NOMO-1 (cell line): ENCODE results near the gene KLHDC3.

Experiments
- DNase-seq, 2 experiments: peaks; one replicate each; lab custom pipeline; 2025; ENCODE audit not compliant: unreplicated experiment in 2 of 2; lab: John Stamatoyannopoulos, UW

KLHDC3 gene

DNA sequence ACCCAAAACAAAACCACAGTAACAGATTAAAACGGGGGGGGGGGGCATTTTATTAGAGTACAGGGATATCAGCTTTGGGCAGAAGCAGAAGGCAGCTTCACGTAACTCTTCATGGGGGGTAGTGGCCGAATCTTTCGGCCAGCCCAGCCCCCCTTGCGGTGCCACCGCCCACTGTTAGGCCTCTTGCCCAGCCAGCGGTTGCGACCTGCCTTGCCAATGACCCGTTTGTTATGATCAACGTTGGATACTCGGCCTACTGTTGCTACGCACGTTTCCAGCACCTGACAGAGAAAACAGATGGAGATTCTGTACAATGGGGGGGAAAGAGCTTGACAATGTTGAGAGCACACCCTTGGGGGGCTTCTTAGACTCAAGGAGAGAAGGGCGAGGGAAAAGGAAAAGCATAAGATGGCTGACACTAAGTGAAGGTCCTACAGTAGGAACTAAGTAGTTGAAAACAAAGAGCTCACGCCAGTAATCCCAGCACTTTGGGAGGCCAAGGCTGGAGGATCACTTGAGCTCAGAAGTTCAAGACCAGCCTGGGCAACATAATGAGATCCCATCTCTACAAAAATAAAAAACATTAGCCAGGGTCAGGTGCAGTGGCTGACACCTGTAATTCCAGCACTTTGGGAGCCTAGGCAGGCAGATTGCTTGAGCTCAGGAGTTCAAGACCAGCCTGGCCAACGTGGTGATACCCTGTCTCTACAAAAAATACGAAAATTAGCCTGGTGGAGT is 40.3 kb downstream of the KLHDC3 start:
- DNase-seq, result no peak

DNA sequence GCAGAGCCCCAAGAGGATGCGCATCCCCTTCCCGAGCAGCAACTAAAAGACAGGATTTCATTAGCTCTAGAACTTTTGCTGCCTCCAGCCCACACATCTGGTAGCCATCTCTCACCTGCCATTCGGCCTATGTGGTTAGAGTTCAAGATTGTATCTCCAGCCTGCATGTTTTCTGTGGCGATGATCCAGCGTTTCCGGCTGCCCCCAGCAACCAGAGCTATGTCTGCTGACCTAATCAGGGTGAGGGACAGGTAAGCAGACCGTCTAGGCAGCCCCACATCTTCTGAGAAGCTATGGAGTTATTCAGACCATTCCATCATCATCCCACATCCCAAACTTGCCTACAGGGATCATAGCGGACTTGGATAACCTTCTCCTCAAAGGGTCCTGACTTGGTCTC is 41.9 kb downstream of the KLHDC3 start:
- DNase-seq, result no peak

DNA sequence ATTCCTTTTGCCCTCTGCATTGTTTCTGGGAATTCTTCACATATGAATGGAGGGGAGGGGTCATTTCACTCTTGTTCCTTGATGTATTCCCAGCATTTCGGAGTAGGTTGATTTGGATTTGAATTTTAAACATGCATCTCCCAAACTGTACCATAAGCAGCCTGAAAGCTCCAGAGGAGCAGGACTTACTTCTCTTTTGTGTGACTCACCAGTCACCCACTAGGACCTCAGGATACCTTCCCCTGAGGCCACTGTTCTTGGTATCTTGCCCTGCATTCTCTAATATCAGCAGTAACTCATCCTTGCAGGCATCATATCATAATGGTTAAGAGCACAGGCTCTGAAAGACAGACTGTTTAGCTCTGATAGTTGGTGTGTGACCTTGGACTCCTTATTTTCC is 44.5 kb downstream of the KLHDC3 start:
- peak in 1 of 2 experiments; percentile 14 for DNase-seq

DNA sequence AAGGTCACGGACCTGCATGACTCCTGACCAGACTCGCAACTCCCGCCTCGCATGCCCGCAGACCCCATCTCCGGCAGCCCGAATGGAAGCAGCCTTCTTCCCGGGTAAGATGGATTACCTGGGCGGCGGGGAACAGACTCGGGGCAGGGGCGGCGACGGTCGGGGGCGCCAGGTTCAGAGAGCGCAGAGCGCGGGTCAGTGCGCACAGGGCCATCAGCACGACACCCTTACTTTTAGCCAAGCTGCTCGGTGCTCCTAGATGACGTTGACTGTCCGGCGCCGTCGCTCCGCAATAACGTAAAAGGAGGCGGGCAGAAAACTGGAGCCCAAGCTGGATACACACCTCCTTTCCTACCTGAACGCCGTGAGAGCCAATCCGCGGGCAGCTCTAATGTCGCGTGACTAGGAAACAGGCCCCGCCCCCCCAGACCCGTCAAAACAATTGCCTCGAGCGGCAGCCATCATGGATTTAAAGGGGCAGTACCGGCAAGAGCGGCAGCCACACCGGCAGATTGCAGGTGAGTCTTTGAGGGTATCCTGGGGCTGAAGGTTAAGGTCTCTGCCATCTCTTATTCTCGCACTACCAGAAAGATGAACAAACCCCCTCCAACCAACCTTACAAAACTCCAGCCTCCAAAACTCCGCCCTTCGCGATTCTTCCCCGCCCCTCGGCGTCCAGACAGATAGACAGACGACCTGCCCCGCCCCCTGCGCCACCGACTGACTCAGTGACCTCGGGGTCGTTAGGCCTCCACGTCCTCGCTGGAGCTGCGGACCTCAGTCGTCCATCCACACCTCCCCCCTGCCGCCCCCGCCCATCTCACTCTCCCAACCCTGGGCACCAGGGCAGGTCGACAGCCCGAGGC is 45.4 kb downstream of the KLHDC3 start, which contains the start of the genes KLC4 and MRPL2:
TSS of gene KLC4 (plus strand) at position 464 of the 866 bp plus-strand sequence. CDS start 1,705 bp downstream, outside the sequence.
TSS of gene MRPL2 (minus strand) at position 267 of the 866 bp plus-strand sequence. CDS start at position 214, 53 bp downstream.
- DNase-seq, result peak; percentile 98 to 99

DNA sequence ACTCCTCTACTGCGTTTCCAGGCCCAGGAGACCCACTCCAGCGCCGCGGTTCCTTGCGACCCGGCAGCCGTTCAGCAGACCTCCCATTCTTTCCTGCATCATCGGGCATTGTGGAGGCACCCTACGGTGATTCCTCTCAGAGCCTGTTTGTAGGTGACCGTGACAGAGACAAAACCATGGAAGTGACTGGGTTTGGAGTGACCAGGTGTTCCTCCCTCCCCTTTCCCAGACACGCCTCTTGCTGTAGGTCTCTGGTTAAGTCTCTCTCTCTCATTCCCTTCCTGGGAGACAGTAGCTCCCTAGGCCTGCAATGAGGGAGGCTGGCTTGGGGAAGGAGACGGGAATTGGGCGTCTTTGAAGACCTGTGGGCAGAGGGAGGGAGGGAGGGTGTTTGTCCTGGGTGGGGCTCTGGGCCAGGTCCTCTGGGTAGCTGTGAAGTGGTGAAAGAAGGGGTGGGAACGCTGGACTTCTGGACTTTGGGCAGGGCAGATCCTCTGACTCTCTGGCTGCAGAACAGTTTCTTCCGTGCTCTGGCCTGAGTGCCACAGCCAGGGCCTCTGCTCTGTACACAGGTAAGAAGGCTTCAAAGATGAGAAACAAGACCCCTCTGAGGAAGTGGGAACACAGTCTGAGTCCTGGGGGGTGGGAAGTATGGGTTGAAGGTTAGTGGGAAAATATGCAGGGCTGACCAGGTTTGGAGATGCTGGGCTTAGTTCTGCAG is 46.1 kb downstream of the KLHDC3 start:
- no peak for DNase-seq

DNA sequence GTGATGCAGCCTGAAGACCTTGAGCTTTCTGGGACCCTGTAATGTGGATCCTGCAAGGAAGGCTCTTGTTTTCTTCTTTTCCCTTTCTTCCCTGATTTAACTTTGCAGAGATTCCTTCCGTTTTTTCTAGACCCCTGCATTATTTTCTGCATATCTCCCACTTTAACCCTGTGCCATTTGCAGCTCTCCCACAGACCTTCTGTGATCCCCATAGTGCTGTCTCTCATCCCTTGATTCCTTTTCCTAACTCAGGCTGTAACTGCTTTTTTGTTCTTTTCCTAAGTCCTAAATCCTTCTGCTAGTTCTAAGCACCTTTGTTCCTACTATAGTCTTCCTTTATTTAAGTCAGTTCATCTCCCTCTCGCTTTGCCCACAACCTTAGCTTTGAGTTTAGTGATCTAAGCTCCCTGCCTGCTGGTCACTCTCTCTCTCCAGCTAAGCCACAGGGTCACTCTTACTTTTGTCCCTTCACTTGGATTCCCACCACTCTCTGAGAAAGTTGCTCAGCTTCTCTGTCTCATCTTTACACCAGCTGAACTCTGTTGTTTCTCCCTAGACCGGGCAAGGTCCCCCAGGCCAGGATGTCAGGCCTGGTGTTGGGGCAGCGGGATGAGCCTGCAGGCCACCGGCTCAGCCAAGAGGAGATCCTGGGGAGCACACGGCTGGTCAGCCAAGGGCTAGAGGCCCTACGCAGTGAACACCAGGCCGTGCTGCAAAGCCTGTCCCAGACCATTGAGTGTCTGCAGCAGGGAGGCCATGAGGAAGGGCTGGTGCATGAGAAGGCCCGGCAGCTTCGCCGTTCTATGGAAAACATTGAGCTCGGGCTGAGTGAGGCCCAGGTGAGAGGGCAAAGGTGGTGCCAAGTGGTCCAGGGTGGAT is 46.9 kb downstream of the KLHDC3 start:
- DNase-seq, result no peak

DNA sequence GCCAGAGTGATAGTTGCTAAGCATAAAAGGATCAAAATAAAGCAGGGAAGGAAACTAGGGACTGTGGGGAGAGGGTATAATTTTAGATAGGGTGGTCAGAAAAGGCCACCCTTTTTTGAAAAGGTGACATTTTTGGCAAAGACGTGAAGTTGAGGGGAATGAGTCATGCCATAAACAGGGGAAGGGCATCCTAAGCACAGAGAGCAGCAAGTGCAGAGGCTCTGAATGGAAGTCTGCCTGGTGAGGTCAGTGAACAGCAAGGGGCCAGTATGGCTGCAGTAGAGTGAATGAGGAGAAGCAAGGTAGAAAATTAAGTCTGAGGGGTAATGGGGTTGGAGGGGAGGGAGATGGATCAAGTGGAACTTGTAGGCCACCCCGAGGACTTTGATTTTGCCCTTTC is 47.8 kb downstream of the KLHDC3 start:
- DNase-seq, result no peak

DNA sequence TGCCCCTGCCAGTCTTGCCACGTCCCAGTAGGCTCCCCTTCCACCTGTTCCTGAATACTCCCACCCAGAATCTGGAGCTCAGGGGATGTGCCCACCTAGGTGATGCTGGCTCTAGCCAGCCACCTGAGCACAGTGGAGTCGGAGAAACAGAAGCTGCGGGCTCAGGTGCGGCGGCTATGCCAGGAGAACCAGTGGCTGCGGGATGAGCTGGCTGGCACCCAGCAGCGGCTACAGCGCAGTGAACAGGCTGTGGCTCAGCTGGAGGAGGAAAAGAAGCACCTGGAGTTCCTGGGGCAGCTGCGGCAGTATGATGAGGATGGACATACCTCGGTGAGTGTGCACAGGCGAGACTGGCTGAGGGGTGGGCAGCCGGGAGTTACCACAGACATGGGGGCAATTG is 48.8 kb downstream of the KLHDC3 start:
- no peak for DNase-seq

DNA sequence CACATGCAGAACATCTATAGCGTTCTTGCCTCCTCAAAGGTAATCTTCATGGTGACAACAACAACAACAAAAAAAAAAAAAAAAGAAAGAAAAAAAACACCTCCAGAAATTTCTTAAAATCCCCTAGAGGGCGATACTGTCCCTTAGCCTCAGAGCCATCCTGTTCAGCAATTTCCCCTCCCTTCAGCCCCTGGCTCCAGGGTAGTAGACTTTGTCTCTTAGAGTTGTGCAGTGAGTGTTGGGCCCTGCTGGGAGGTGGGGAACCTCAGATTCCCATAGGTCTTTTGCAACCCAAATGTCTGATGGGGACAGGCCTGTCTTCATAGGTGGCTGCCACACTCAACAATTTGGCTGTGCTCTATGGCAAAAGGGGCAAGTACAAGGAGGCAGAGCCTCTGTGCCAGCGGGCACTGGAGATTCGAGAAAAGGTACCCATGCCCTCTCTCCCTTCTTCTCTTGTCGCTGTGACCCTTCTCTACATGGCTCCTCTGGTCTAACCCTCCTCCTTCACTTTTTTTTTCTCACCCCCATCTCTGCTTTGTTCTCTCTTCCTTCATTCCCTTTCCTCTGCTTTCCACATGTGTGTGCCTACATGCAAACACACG is 56.1 kb downstream of the KLHDC3 start:
- DNase-seq, result peak in 1 of 2 experiments; percentile 20
